ENCODE results near the gene BCL7C. TPM values are rescaled to one million over a fixed set of nuclear protein-coding genes. Genes with fewer than 3 reads are reported as not detected.
"Not testable (repeated sequence)": the region's sequence is repeated elsewhere in the genome, so short reads cannot be mapped to it uniquely, and the experiment has no call there.

BCL7C gene
- polyA plus RNA-seq, 1 experiment, result 27.7 TPM

DNA sequence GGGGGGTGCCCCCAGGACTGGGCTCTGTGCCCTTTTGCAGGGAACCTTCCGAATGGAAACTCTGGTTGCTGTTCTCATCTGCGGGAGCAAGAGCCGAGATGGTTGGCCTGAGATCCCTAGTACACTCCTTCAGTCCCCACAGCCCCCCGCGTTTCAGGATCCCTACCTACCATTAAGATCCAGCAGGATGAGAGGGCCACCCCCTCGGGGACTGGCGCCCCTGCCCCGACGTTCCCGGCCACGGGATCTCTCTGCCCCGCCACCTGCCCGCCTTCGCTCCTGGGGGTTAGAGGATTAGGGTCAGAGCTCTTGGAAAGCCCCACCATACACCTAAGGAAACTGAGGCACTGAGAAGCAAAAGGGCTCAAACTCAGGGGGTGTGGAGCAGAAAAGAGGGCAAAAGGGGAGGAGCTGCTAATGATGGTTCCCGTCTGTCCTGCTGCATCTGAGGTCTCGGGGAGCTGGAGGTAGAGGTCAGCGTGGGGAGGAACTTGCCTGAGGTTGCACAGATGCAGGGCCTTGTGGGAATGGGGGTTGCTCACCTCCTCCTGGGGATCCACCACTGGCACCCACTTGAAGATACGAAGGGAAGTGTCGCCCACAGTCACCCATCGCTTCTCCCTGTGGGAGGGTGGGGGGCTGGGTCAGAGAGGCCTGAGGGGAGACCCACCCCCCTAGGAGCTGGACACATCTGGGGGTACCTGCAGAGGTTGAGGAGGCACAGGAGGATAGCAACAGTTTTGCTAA is 1.0 kb downstream of the BCL7C start:
- POLR2A ChIA-PET, result interaction anchor here (0.5 to 0.8 kb wide), 4 partner anchors 9 to 87 kb away, joined by 3 to 7 read pairs (median 3); no protein-coding TSS in a partner anchor
- TF ChIP-seq, protein P1, sequence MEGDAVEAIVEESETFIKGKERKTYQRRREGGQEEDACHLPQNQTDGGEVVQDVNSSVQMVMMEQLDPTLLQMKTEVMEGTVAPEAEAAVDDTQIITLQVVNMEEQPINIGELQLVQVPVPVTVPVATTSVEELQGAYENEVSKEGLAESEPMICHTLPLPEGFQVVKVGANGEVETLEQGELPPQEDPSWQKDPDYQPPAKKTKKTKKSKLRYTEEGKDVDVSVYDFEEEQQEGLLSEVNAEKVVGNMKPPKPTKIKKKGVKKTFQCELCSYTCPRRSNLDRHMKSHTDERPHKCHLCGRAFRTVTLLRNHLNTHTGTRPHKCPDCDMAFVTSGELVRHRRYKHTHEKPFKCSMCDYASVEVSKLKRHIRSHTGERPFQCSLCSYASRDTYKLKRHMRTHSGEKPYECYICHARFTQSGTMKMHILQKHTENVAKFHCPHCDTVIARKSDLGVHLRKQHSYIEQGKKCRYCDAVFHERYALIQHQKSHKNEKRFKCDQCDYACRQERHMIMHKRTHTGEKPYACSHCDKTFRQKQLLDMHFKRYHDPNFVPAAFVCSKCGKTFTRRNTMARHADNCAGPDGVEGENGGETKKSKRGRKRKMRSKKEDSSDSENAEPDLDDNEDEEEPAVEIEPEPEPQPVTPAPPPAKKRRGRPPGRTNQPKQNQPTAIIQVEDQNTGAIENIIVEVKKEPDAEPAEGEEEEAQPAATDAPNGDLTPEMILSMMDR (IDR thresholded peaks at IDR 0.05; ENCODE audit: low read depth, low read length), result no peak
- CTCF ChIA-PET, result interaction anchor here (0.6 to 2.2 kb wide), 5 partner anchors 9 to 462 kb away, joined by 3 to 10 read pairs (median 6); no protein-coding TSS in a partner anchor

DNA sequence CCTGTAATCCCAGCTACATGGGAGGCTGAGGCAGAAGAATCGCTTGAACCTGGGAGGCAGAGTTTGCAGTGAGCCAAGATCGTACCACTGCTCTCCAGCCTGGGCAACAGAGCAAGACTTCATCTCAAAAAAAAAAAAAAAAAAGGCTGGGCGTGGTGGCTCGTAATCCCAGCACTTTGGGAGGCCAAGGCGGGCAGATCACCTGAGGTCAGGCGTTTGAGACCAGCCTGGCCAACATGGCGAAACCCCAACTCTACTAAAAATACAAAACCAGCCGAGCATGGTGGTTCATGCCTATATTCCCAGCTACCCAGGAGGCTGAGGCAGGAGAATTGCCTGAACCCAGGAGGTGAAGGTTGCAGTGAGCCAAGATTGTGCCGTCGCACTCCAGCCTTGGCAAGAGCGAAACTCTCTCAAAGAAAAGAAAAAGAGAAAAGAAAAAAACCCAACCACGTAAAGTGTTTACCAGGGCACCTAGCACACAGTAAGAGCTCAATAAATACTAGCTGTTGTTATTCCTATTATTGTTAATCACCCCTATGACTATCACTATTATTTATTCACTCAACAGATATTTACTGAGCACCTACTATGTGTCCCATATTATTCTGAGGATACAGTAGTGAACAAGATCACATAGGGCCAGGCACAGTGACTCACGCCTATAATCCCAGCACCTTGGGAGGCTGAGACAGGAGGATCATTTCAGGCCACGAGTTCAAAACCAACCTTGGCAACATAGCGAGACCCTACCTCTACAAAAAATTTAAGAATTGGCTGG is 2.6 kb downstream of the BCL7C start:
- DNase-seq (ENCODE audit: low read depth, low spot score); H3K27ac ChIP-seq (ENCODE audit: low read depth, low read length); H3K9me3 ChIP-seq (ENCODE audit: control insufficient read depth, insufficient read depth, low read length); H3K4me3 ChIP-seq (ENCODE audit: low read depth, low read length); H3K27me3 ChIP-seq (ENCODE audit: control insufficient read depth, insufficient read depth, low read length): not testable (repeated sequence)
- ChIA-PET POLR2A (interaction anchor here (1.0 kb wide), 1 partner anchor 16 kb away, joined by 3 read pairs; no protein-coding TSS in a partner anchor), CTCF (interaction anchor here (0.7 to 2.1 kb wide), 2 partner anchors 10 kb away, joined by 3 to 10 read pairs; no protein-coding TSS in a partner anchor)

More for the DNA sequence above, 1.0 kb downstream of the BCL7C start:
- no peaks in the 10 kb centered on the region for H3K27me3 ChIP-seq (ENCODE audit: control insufficient read depth, insufficient read depth, low read length)
- no peak overlapping the region for H3K27ac ChIP-seq (ENCODE audit: low read depth, low read length)
- no peak for DNase-seq (ENCODE audit: low read depth, low spot score)
- H3K4me3 ChIP-seq (ENCODE audit: low read depth, low read length), result peak overlapping the region; percentile 93
- peaks cover 4% of the 10 kb centered on the region; the same call in 1 of the 2 replicates for H3K9me3 ChIP-seq (ENCODE audit: control insufficient read depth, insufficient read depth, low read length)

DNA sequence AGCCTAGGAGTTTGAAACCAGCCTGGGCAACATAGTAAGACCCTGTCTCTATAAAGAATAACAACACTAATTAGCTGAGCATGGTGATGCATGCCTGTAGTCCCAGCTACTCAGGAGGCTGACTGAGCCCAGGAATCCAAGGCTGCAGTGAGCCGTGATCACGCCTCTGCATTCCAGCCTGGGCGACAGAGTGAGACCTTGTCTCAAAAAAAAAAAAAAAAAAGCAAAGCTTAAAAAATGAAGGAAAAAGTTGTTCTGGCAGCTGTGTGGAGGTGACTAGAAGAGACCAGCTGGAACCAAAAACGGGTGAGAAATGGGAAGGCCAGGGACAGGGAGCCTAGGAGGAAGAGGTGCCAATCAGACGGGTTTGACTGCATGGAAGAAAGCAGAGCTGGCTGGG is 4.2 kb downstream of the BCL7C start:
- DNase-seq (ENCODE audit: low read depth, low spot score), result no peak
- TF ChIP-seq, protein P1 (IDR thresholded peaks at IDR 0.05; ENCODE audit: low read depth, low read length), result no peak
- CTCF ChIA-PET, result no interaction called here

DNA sequence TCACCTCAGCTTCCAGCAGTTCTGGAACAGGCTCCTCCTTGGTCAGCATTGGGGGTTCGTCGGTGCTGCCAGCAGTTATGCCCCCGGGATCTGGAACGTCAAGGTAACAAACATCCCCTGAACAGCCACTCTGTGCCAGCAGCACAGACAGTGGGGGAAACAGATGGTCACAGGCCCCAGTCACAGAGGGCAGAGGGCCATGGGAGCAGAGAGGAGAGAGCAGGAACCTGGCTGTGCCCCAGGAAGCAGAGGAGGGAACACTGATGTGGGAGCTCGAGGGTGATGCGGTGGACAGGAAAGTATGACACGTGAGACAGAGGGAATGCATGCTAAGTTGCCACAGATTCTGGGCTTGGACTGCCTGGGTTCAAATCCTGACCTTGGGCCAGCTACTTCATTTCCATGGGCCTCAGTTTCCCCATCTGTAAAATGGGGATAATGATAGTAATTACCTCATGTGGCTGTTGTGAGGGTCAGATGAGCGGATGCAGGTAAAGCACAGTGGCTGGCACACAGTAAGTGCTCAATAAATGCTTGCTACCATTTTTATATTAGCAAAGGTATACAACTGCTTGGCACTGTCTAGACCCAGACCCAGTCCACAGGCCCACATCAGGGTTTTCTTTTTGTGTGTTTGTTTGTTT is 4.9 kb downstream of the BCL7C start:
- CTCF ChIA-PET, result no interaction called here
- peaks cover 4% of the 10 kb centered on the region; the same call in 1 of the 2 replicates for H3K9me3 ChIP-seq (ENCODE audit: control insufficient read depth, insufficient read depth, low read length)
- no peak overlapping the region for H3K27ac ChIP-seq (ENCODE audit: low read depth, low read length)
- no peak for DNase-seq (ENCODE audit: low read depth, low spot score)
- H3K4me3 ChIP-seq (ENCODE audit: low read depth, low read length), result no peak overlapping the region
- POLR2A ChIA-PET, result no interaction called here
- TF ChIP-seq, protein P1 (IDR thresholded peaks at IDR 0.05; ENCODE audit: low read depth, low read length), result no peak
- no peaks in the 10 kb centered on the region for H3K27me3 ChIP-seq (ENCODE audit: control insufficient read depth, insufficient read depth, low read length)

More for the DNA sequence above, 4.2 kb downstream of the BCL7C start:
- Histone ChIP-seq H3K27me3 (ENCODE audit: control insufficient read depth, insufficient read depth, low read length) (no peaks in the 10 kb centered on the region), H3K4me3 (ENCODE audit: low read depth, low read length) (no peak overlapping the region), H3K9me3 (ENCODE audit: control insufficient read depth, insufficient read depth, low read length) (peaks cover 4% of the 10 kb centered on the region; the same call in 1 of the 2 replicates), H3K27ac (ENCODE audit: low read depth, low read length) (no peak overlapping the region)
- POLR2A ChIA-PET, result interaction anchor here (0.6 to 0.7 kb wide), 4 partner anchors 83 to 724 kb away, joined by 3 to 4 read pairs (median 4); no protein-coding TSS in a partner anchor

DNA sequence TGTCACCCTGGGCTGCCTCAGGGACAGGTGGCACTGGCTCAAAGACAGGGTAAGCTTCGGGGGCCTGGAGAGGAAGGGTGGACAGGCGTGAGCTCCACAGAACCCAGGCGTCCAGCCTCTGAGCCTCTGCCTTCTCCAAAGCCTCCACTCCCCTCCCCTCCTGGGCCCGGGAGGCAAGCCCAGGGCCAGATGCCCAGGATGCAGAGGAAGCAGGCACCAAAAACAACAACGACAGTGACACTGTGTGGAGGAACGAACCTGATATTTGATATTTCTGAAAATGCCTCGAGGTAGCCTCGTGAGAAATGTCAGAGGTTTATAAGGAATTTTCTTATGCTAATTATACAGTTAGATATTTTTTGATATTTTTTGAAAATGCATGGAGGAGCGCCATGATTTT is 6.0 kb downstream of the BCL7C start:
- no peaks in the 10 kb centered on the region; the same call in 1 of the 2 replicates for H3K9me3 ChIP-seq (ENCODE audit: control insufficient read depth, insufficient read depth, low read length)
- ChIA-PET POLR2A (no interaction called here), CTCF (interaction anchor here (1.0 kb wide), 1 partner anchor 9 kb away, joined by 3 read pairs; no protein-coding TSS in a partner anchor)
- no peak overlapping the region for H3K27ac ChIP-seq (ENCODE audit: low read depth, low read length)
- no peak for DNase-seq (ENCODE audit: low read depth, low spot score)
- TF ChIP-seq, protein P1 (IDR thresholded peaks at IDR 0.05; ENCODE audit: low read depth, low read length), result no peak
- no peak overlapping the region for H3K4me3 ChIP-seq (ENCODE audit: low read depth, low read length)
- no peaks in the 10 kb centered on the region for H3K27me3 ChIP-seq (ENCODE audit: control insufficient read depth, insufficient read depth, low read length)
